ENCODE measurements around the gene A2M. TPM values are rescaled to one million over a fixed set of nuclear protein-coding genes. Genes with fewer than 3 reads are reported as not detected.

Gene A2M
- polyA plus RNA-seq, 3 donors from 2014 or later: 1.3 to 1.5 TPM; not detected in 1

DNA sequence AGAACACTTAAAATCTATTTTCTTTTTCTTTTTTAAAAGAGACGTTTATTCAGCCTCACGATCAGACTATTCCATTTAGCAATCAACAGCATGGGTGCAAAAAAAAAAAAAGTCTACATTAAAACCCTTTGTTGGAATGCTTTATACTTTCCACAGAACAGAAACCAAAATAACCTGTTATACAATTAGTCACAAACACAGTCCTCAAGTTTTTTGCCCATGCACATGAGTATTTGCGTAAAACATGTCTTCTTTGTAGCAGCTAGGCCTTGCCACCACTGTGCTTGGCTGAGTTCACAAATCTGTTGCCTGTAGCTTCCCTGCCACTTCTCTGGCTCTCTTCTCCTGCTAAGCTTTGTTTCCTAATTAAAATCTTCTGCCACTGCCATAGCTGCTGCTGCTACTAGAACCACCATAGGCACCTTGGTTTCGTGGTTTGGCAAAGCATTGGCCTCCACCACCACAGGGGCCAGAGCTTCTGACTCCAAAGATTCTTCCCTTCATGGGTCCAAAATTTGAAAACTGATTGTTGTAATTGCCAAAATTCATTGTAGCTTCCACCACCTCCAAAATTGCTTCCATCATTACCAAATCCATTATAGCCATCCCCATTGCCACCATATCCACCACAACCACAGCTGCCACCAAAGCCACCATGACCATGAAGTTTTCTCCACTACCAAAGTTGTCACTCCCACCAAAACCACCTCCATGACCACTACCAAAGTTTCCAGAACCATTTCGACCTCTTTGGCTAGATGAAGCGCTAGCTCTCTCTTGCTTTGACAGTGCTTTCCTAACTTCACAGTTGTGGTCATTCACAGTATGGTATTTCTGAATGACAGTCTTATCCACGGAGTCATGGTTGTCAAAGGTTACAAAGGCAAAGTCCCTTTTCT lies 88.3 kb downstream of the A2M start:
- DNase-seq: peak; percentile 52 to 62 (median 60)
- Mint-ChIP-seq H3K4me3 (peak overlapping the region; percentile 42 to 77 (median 67)), H3K36me3 (peaks cover 0 to 6% (median 4%) of the 10 kb centered on the region in 3 donors), H3K9me3 (no peaks in the 10 kb centered on the region), H3K27ac (peak overlapping the region in 4 of 6 donors; percentile 80 to 92 (median 86)), H3K4me1 (peaks cover 46 to 55% of the 10 kb centered on the region in 2 donors), H3K27me3 (ENCODE audit: low read depth in 3 of 3) (peaks cover 3 to 11% (median 6%) of the 10 kb centered on the region in 3 donors)

- peaks cover 8 to 15% (median 8%) of the 10 kb centered on the region in 3 donors for H3K36me3 Mint-ChIP-seq
- H3K9me3 Mint-ChIP-seq: peaks cover 0 to 3% (median 2%) of the 10 kb centered on the region in 6 donors
- no peak overlapping the region for H3K27ac Mint-ChIP-seq
- peaks cover 23 to 34% of the 10 kb centered on the region in 2 donors for H3K4me1 Mint-ChIP-seq
- peaks cover 4 to 11% (median 6%) of the 10 kb centered on the region in 3 donors for H3K27me3 Mint-ChIP-seq (ENCODE audit: low read depth in 3 of 3)
- H3K4me3 Mint-ChIP-seq: no peak overlapping the region
- no peak for DNase-seq
These were observed 91.2 kb downstream of the A2M start for GRCh38 chr12:9024512-9024911.

DNA sequence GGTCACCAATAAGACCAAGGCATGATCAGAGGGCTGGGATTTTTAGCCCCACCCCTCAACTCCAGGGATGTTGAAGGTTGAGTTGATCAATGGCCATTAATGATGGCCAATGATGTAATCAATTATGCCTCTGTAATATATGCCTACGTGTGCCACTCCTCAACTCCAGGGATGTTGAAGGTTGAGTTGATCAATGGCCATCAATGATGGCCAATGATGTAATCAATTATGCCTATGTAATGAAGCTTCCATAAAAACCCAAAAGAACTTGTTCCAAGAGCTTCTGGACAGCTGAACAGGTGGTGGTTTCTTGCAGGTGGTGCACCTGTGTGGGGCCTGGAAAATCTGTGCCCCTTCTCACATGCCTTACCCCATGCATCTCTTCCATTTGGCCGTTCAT lies 93.1 kb downstream of the A2M start:
- peak overlapping the region; percentile 26 to 77 (median 56) for H3K27ac Mint-ChIP-seq
- H3K4me1 Mint-ChIP-seq: peaks cover 16 to 18% of the 10 kb centered on the region in 2 donors
- H3K27me3 Mint-ChIP-seq (ENCODE audit: low read depth in 3 of 3): peaks cover 2 to 5% (median 3%) of the 10 kb centered on the region in 3 donors
- no peak overlapping the region for H3K4me3 Mint-ChIP-seq
- DNase-seq: no peak
- peaks cover 10 to 24% (median 21%) of the 10 kb centered on the region in 3 donors for H3K36me3 Mint-ChIP-seq
- H3K9me3 Mint-ChIP-seq: peaks cover 4 to 18% (median 11%) of the 10 kb centered on the region in 6 donors

Other genes with a start within 250 kb of the A2M start
- gene PHC1, start 201.4 kb downstream of the A2M start, polyA plus RNA-seq: 10 to 100 TPM in 1 of 3 donors, 1 to 10 TPM in 2; 3.7 to 22.0 (median 7.1) TPM
- gene M6PR, start 166.3 kb downstream of the A2M start, polyA plus RNA-seq: 100 to 1,000 TPM; 285 to 435 (median 395) TPM
- 100 to 1,000 TPM; 183 to 569 (median 308) TPM for gene KLRG1, start 126.4 kb downstream of the A2M start, polyA plus RNA-seq
- gene PZP, start 92.5 kb upstream of the A2M start, polyA plus RNA-seq: under 1 TPM in 2 of 3 donors, not detected in 1; 0.22 to 0.62 TPM

Measured in immature natural killer cell (primary cell).